ENCODE data around the gene ANKRA2. TPM values are rescaled to one million over a fixed set of nuclear protein-coding genes. Genes with fewer than 3 reads are reported as not detected.

ANKRA2 gene
- total RNA-seq, 2 experiments from 2014 or later: 16.3 to 18.4 TPM

- intact Hi-C loops (cut with DNase I, micrococcal nuclease): loop anchor here (1.0 to 5.0 kb wide), 4 partner anchors 100 to 1056 kb away; no protein-coding TSS in a partner anchor
- no peak overlapping the region for H3K27ac Mint-ChIP-seq
- ATAC-seq (no peak), DNase-seq (no peak)
- POLR2A ChIA-PET: no interaction called here
- H3K27me3 Mint-ChIP-seq: no peaks in the 10 kb centered on the region
- CTCF ChIA-PET: interaction anchor here (0.7 to 9.6 kb wide), 29 partner anchors 10 to 1058 kb away, joined by 3 to 152 read pairs (median 4); no protein-coding TSS in a partner anchor
- no peaks in the 10 kb centered on the region for H3K4me1 Mint-ChIP-seq
- no peaks in the 10 kb centered on the region for H3K9me3 Mint-ChIP-seq (ENCODE audit: low read depth)
- H3K36me3 Mint-ChIP-seq (ENCODE audit: low read depth): no peaks in the 10 kb centered on the region
- H3K4me3 Mint-ChIP-seq: no peak overlapping the region
Observed at GRCh38 chr5:73591698-73592501, 26.5 kb upstream of the ANKRA2 start.

- intact Hi-C loops (cut with DNase I, micrococcal nuclease): loop anchor here (1.0 to 5.0 kb wide), 4 partner anchors 101 to 1057 kb away; no protein-coding TSS in a partner anchor
- no peaks in the 10 kb centered on the region for H3K36me3 Mint-ChIP-seq (ENCODE audit: low read depth)
- CTCF ChIA-PET: interaction anchor here (0.7 to 9.6 kb wide), 38 partner anchors 10 to 1058 kb away, joined by 3 to 152 read pairs (median 4); no protein-coding TSS in a partner anchor
- no peaks in the 10 kb centered on the region for H3K9me3 Mint-ChIP-seq (ENCODE audit: low read depth)
- no peak overlapping the region for H3K27ac Mint-ChIP-seq
- H3K4me1 Mint-ChIP-seq: no peaks in the 10 kb centered on the region
- ATAC-seq (peak; percentile 63), DNase-seq (peak; percentile 44)
- no peak overlapping the region for H3K4me3 Mint-ChIP-seq
- H3K27me3 Mint-ChIP-seq: no peaks in the 10 kb centered on the region
- POLR2A ChIA-PET: interaction anchor here (0.8 kb wide), 1 partner anchor 101 kb away, joined by 11 read pairs; no protein-coding TSS in a partner anchor
Observed at GRCh38 chr5:73591102-73591695, 25.8 kb upstream of the ANKRA2 start.

GRCh38 chr5:73587923-73588322 is 22.5 kb upstream of the ANKRA2 start:
- no peak overlapping the region for H3K27ac Mint-ChIP-seq
- no peak for ATAC-seq
- POLR2A ChIA-PET: no interaction called here
- CTCF ChIA-PET: interaction anchor here (1.1 to 9.6 kb wide), 2 partner anchors 38 to 206 kb away, joined by 3 to 152 read pairs; no protein-coding TSS in a partner anchor
- no peaks in the 10 kb centered on the region for H3K4me1 Mint-ChIP-seq
- H3K4me3 Mint-ChIP-seq: no peak overlapping the region
- no peak for DNase-seq
- H3K27me3 Mint-ChIP-seq: no peaks in the 10 kb centered on the region
- intact Hi-C loops (cut with DNase I, micrococcal nuclease): no loop called here
- H3K36me3 Mint-ChIP-seq (ENCODE audit: low read depth): no peaks in the 10 kb centered on the region
- no peaks in the 10 kb centered on the region for H3K9me3 Mint-ChIP-seq (ENCODE audit: low read depth)

GRCh38 chr5:73582285-73583145 is 17.1 kb upstream of the ANKRA2 start:
- CTCF ChIA-PET: interaction anchor here (1.3 to 2.2 kb wide), 2 partner anchors 8 to 10 kb away, joined by 3 to 10 read pairs; no protein-coding TSS in a partner anchor
- ATAC-seq: no peak
- no peak overlapping the region for H3K27ac Mint-ChIP-seq
- H3K9me3 Mint-ChIP-seq (ENCODE audit: low read depth): no peaks in the 10 kb centered on the region
- H3K4me3 Mint-ChIP-seq: no peak overlapping the region
- POLR2A ChIA-PET: no interaction called here
- H3K4me1 Mint-ChIP-seq: no peaks in the 10 kb centered on the region
- intact Hi-C loops (cut with DNase I, micrococcal nuclease): no loop called here
- DNase-seq: no peak
- H3K36me3 Mint-ChIP-seq (ENCODE audit: low read depth): peaks cover 29% of the 10 kb centered on the region
- no peaks in the 10 kb centered on the region for H3K27me3 Mint-ChIP-seq

- intact Hi-C loops (cut with DNase I, micrococcal nuclease): loop anchor here (1.0 to 10.0 kb wide), 7 partner anchors 47 to 1769 kb away; partner anchors contain the start of genes BTF3 (in 2 of the 2), HEXB (in 1 of the 2) and HMGCR (in 1 of the 2)
- Mint-ChIP-seq H3K27me3 (no peaks in the 10 kb centered on the region), H3K4me1 (peaks cover 33% of the 10 kb centered on the region), H3K36me3 (ENCODE audit: low read depth) (peaks cover 22% of the 10 kb centered on the region), H3K4me3 (peak overlapping the region; percentile 93), H3K27ac (peak overlapping the region; percentile 100), H3K9me3 (ENCODE audit: low read depth) (no peaks in the 10 kb centered on the region)
- DNase-seq (no peak), ATAC-seq (no peak)
- POLR2A ChIA-PET: no interaction called here
- CTCF ChIA-PET: interaction anchor here (1.5 kb wide), 1 partner anchor 25 kb away, joined by 4 read pairs; no protein-coding TSS in a partner anchor
Observed at GRCh38 chr5:73565969-73566547, 619 bp upstream of the ANKRA2 start.

GRCh38 chr5:73564675-73565074 is 764 bp downstream of the ANKRA2 start:
- H3K27ac Mint-ChIP-seq: peak overlapping the region; percentile 100
- H3K4me3 Mint-ChIP-seq: peak overlapping the region; percentile 93
- peak; percentile 4 for ATAC-seq
- peaks cover 15% of the 10 kb centered on the region for H3K36me3 Mint-ChIP-seq (ENCODE audit: low read depth)
- no peaks in the 10 kb centered on the region for H3K9me3 Mint-ChIP-seq (ENCODE audit: low read depth)
- H3K27me3 Mint-ChIP-seq: no peaks in the 10 kb centered on the region
- ChIA-PET POLR2A (interaction anchor here (0.7 to 0.8 kb wide), 3 partner anchors 58 to 183 kb away, joined by 3 to 5 read pairs (median 3); no protein-coding TSS in a partner anchor), CTCF (interaction anchor here (0.6 to 1.0 kb wide), 5 partner anchors 8 to 1025 kb away, joined by 3 to 5 read pairs (median 3); no protein-coding TSS in a partner anchor)
- intact Hi-C loops (cut with DNase I, micrococcal nuclease): loop anchor here (1.0 to 10.0 kb wide), 7 partner anchors 45 to 1770 kb away; partner anchors contain the start of genes BTF3 (in 2 of the 2), HEXB (in 1 of the 2) and HMGCR (in 1 of the 2)
- H3K4me1 Mint-ChIP-seq: peaks cover 33% of the 10 kb centered on the region
- peak; percentile 41 for DNase-seq

GRCh38 chr5:73564018-73564417 is 1.4 kb downstream of the ANKRA2 start:
- Mint-ChIP-seq H3K4me3 (peak overlapping the region; percentile 93), H3K27me3 (no peaks in the 10 kb centered on the region), H3K4me1 (peaks cover 32% of the 10 kb centered on the region), H3K9me3 (ENCODE audit: low read depth) (no peaks in the 10 kb centered on the region), H3K27ac (peak overlapping the region; percentile 100), H3K36me3 (ENCODE audit: low read depth) (peaks cover 12% of the 10 kb centered on the region)
- ChIA-PET CTCF (interaction anchor here (0.6 to 1.0 kb wide), 4 partner anchors 8 to 240 kb away, joined by 3 to 5 read pairs (median 4); no protein-coding TSS in a partner anchor), POLR2A (interaction anchor here (0.7 to 1.0 kb wide), 2 partner anchors 65 to 125 kb away, joined by 3 read pairs; partner anchors contain the start of gene BTF3)
- intact Hi-C loops (cut with DNase I, micrococcal nuclease): loop anchor here in 1 of 2 experiments (10.0 kb wide), 3 partner anchors 679 to 1771 kb away; partner anchors contain the start of gene HMGCR
- ATAC-seq: no peak
- DNase-seq: no peak

GRCh38 chr5:73558950-73559349 is 6.5 kb downstream of the ANKRA2 start:
- ATAC-seq (no peak), DNase-seq (no peak)
- peaks cover 16% of the 10 kb centered on the region for H3K36me3 Mint-ChIP-seq (ENCODE audit: low read depth)
- no peak overlapping the region for H3K27ac Mint-ChIP-seq
- H3K4me3 Mint-ChIP-seq: no peak overlapping the region
- peaks cover 8% of the 10 kb centered on the region for H3K4me1 Mint-ChIP-seq
- no peaks in the 10 kb centered on the region for H3K9me3 Mint-ChIP-seq (ENCODE audit: low read depth)
- POLR2A ChIA-PET: no interaction called here
- no peaks in the 10 kb centered on the region for H3K27me3 Mint-ChIP-seq
- CTCF ChIA-PET: interaction anchor here (0.6 to 1.2 kb wide), 2 partner anchors 41 to 1677 kb away, joined by 3 to 5 read pairs; no protein-coding TSS in a partner anchor
- intact Hi-C loops (cut with DNase I, micrococcal nuclease): no loop called here

- intact Hi-C loops (cut with DNase I, micrococcal nuclease): no loop called here
- Mint-ChIP-seq H3K27me3 (no peaks in the 10 kb centered on the region), H3K4me1 (no peaks in the 10 kb centered on the region), H3K36me3 (ENCODE audit: low read depth) (peaks cover 10% of the 10 kb centered on the region), H3K27ac (no peak overlapping the region), H3K4me3 (no peak overlapping the region), H3K9me3 (ENCODE audit: low read depth) (no peaks in the 10 kb centered on the region)
- no peak for ATAC-seq
- CTCF ChIA-PET: interaction anchor here (0.5 kb wide), 1 partner anchor 14 kb away, joined by 3 read pairs; no protein-coding TSS in a partner anchor
- POLR2A ChIA-PET: no interaction called here
- no peak for DNase-seq
Observed at GRCh38 chr5:73552642-73553041, 12.8 kb downstream of the ANKRA2 start.

GRCh38 chr5:73550016-73550415 is 15.4 kb downstream of the ANKRA2 start:
- Mint-ChIP-seq H3K9me3 (ENCODE audit: low read depth) (no peaks in the 10 kb centered on the region), H3K4me3 (no peak overlapping the region), H3K27ac (no peak overlapping the region), H3K4me1 (no peaks in the 10 kb centered on the region), H3K36me3 (ENCODE audit: low read depth) (peaks cover 9% of the 10 kb centered on the region), H3K27me3 (peaks cover 3% of the 10 kb centered on the region)
- intact Hi-C loops (cut with DNase I, micrococcal nuclease): no loop called here
- ATAC-seq: no peak
- ChIA-PET CTCF (interaction anchor here (1.0 kb wide), 1 partner anchor 38 kb away, joined by 3 read pairs; no protein-coding TSS in a partner anchor), POLR2A (no interaction called here)
- no peak for DNase-seq

Measured in activated CD4-positive, alpha-beta T cell treated with anti-CD3 and anti-CD28 coated beads for 36 hours (primary cell).